HG03064 (cell line): ENCODE results near the gene TLCD3A.
"Not testable (repeated sequence)": the region's sequence is repeated elsewhere in the genome, so short reads cannot be mapped to it uniquely, and the experiment has no call there.

Experiments
- ATAC-seq: cut with Tn5 transposase; IDR thresholded peaks from one replicate; pipeline ENCODE4 v1.9.1; 2021; ENCODE audit warnings: low read depth; ENCODE audit not compliant: unreplicated experiment

The TLCD3A gene

DNA sequence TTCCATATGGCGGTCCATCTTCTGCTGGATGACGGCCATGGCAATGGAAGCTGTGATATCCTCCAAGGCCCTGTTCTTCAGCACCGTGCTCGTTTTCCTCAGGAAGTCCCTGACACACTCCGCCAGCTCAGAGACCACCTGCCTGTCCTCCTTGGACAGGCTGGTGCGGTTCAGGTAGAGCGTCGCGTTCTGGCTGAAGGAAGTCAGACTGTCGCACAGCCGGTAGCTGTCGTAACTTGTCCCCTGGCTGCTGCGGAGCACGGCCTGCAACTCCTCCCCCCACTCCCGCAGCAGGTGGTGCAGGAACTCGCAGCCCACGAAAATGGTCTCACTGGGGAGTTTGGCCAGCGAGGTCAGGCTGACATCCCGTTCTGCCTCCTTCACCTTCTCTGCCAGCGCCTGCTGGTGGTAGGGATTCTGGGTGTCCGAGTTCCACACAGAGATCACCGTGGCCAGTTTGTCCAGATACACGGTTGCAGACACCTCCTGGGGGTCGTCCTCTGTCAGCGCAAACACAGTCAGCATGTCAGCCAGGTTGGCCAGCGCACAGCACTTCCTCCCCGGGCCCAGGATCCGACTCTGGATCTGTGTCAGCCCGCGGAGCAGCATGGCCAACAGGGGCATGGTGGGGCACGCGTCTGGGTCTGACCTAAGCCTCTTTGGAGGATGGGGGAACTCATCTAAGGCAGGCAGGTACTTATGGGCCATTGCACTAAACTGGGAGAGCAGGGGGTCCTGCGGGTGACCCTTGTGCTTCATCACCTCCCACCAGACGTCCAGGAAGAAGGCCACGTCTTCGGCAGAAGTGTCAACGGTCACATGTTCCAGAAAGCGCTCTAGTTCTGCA is 14.6 kb downstream of the TLCD3A start:
- ATAC-seq, result no peak

DNA sequence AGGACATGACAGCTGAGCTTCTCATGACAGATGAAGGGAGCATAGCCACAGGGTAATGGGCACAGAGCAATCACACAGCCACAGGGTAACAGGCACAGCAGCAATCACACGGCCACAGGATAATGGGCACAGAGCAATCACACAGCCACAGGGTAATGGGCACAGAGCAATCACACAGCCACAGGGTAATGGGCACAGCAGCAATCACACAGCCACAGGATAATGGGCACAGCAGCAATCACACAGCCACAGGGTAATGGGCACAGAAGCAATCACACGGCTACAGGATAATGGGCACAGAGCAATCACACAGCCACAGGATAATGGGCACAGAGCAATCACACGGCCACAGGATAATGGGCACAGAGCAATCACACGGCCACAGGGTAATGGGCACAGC is 16.2 kb downstream of the TLCD3A start:
- not testable (repeated sequence) for ATAC-seq

DNA sequence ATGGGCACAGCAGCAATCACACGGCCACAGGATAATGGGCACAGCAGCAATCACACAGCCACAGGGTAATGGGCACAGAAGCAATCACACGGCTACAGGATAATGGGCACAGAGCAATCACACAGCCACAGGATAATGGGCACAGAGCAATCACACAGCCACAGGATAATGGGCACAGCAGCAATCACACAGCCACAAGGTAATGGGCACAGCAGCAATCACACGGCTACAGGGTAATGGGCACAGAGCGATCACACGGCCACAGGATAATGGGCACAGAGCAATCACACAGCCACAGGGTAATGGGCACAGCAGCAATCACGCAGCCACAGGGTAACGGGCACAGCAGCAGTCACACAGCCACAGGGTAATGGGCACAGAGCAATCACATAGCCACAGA is 17.0 kb downstream of the TLCD3A start:
- not testable (repeated sequence) for ATAC-seq

DNA sequence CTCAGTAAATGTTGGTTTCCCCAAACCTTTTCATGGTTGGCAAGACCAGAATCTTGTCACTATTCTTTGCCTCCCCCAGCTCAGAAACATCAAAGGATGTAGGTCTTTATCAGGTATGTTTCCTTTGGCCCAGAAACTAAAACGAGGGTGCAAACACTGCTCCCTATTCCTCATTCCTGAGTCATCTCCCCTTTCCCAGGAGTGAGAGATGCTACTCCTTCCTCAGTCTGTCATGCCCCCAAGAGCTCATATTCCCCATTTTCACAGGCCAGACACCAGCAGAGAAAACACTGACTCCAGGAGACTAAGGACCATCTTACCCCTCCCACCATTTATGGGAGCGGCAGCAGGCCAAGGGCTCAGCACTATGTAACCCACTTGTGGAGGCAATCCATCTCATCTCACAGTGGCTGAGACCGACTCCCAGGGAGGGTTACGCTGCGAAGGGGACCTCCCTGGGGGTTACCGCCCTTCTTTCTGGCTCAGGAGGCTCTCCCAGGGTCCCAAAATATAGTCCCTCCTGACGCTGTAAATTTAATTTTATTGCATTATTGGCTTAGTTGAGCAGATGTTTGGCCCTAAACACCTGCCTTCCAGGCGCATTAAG is 18.1 kb downstream of the TLCD3A start:
- no peak for ATAC-seq

DNA sequence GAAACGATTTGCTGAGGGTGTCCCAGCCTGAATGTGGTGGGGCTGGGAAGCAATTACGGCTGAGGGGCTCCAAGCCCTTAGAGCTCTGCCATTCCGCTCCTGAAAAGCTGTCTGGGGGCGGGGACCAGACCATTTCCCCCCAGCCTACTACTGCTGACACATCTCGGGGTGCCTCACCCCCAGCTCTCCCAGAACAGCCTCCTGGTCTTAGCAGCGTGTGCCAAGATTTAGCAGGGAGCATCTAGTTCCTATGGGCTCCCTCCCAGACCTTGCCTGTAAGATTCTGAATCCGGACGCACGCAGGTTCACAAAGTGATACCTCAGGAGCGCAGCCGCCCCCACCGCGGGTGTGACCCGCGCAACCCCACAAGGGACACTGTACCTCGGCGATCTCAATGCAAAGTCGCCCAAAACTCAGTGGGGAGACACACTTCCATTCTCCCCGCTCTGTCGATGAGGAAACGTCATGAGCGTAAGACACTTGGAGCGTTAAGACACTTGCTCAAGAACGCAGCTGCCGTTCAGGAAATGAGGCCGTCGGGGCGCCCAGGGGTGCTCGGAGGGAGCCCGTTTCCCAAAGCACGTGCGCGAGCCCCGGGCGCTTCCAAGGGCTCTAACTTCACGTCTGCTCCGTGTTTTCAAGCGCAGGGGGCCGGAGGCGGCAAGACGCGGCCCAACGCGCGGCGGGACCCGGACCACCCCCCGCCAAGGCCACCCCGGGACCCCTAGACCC is 19.0 kb downstream of the TLCD3A start:
- ATAC-seq, result peak; percentile 36

DNA sequence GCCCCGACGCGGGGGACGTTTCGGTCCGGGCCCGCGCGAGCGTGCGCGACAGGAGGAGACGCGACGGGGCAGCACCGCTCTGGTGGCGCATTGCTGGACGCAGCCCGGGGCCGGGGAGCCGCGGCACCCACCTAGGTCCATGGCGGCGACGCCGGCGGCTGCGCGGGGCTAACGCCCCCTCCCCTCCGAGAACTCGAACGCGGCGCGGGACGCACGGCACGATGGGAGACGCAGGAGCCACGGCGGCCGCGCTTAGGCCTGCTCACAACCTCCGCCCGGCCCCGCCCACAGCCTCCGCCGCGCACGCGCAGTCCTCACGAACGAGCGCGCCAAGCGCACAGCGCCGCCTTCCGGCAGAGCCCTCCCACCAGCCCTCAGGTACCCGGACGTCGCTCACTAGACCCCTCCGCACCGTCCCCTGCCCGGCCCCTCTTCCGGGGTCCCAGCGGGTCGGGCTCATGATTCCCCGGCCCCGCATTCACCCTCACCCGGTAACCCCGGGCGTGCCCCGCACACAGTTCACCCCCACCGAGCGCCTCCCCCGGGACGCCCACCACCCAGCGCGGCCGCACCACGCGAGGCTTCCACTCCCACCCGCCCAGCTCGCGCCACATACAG is 19.7 kb downstream of the TLCD3A start, which contains the start of gene GEMIN4:
Gene GEMIN4, minus strand, starts transcription at position 263 of the 618 bp plus-strand sequence. Its CDS starts 122 bp downstream, at position 141.
- peak; percentile 66 for ATAC-seq

DNA sequence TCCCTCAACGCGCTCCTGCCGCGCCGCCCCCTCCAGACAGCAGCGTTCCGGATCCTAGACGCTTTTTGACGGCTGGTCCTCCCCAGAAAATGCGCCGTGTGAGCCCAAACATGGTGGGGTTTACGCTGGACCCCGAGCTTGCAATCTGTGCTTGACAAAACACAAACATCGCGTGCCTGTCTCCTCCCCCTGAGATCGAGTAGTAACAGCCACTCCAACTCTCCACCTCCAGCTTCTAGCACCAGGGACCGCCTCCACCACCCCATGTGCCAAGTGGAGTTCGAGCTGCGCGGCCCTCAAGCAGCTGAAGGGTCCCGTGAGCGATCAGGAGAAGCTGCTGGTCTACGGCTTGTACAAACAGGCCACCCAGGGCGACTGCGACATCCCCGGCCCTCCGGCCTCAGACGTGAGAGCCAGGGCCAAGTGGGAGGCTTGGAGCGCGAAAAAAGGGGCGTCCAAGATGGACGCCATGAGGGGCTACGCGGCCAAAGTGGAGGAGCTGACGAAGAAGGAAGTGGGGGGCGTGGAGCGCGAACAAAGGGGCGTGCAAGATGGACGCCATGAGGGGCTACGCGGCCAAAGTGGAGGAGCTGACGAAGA is 20.3 kb downstream of the TLCD3A start:
- no peak for ATAC-seq

DNA sequence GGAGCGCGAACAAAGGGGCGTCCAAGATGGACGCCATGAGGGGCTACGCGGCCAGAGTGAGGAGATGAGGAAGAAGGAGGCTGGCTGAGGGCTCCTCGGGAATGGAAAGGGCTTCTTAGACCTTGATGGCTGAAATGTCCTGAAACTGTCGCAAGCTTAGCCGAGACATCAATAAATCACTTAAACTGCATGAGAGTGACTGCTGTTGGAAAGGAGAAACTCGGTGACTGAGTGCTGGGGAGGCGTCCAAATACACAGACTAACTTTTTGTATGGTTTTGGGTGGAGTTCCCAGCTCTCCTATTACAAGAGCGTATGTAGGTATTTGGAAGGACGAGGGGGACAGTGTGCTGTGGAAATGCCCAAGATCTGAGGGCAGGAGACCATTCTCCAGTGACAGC is 21.0 kb downstream of the TLCD3A start:
- ATAC-seq, result no peak

DNA sequence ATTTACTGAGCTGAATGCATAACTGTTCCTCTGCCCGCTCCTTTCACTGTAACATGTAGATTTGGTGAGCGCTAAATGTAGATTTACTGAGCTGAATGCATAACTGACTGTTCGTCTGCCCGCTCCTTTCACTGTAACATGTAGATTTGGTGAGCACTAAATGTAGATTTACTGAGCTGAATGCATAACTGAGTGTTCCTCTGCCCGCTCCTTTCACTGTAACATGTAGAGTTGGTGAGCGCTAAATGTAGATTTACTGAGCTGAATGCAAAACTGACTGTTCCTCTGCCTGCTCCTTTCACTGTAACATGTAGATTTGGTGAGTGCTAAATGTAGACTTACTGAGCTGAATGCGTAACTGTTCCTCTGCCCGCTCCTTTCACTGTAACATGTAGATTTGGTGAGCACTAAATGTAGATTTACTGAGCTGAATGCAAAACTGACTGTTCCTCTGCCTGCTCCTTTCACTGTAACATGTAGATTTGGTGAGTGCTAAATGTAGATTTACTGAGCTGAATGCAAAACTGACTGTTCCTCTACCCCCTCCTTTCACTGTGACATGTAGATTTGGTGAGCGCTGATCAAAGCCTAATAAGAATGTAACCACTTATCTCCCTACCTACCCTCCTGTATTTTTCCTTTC is 23.0 kb downstream of the TLCD3A start:
- ATAC-seq, result not testable (repeated sequence)

DNA sequence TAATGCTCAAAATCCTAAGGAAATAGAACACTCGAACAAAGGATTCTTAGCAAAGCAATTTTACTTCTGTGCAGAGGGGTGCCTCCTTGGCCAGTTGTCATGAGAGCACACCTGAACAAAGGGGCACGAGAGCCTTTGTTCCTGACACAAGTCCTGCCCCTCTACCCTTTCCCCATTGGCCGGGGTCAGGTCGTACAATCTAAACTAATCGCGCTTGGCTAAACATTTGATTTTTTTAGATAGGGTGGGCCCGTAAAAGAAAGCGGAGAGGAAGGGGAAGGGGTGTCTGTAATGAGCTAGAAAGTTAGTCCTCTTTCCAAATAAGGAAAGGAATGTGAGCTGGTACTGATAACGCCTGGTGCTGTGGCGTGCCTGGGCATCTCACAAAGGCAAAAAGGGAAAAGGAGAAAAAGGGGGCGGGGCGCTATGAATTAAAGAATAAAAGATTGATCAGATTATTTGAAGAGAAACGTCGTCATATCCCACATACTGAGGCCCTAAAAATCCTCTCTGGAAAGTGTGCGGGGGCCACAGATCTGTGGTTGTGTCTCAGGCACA is 23.7 kb downstream of the TLCD3A start:
- not testable (repeated sequence) for ATAC-seq

DNA sequence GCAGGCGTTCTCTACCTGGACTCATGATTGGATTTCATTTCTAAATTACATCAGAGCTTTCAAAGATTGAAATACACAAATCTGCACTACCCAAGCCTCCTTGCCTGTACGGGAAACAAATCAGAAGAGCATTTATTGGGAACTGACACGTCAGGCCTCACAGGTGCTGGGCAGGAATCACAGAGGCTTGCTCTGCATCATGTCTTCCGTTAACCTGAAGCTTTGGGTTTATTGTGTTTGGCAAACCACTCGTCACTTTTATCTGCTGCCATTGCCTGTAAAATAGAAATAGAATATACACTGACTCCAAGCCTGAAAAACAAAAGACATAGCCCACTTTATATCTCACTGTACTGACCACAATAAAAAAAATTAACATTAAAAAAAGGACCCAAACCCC is 27.6 kb downstream of the TLCD3A start:
- ATAC-seq, result no peak

DNA sequence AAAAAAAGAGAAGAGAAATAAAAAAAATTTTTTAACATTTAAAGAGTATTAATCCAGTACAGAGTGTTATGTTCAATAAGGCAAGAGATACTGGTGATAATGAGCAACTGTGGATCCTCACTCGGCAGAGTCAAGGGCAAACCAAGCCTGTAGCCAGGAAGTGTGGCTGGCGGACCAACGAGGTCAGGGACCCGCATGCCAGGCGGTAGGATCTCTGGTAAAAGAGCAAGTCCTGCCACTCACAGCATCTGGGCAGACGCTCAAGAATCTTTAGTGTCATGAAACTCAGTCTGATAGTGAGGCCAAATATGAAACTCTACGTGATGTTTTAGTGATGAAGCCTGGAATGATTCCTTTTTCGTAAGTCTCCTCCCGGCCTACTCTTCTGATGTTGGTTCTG is 28.0 kb downstream of the TLCD3A start:
- no peak for ATAC-seq

DNA sequence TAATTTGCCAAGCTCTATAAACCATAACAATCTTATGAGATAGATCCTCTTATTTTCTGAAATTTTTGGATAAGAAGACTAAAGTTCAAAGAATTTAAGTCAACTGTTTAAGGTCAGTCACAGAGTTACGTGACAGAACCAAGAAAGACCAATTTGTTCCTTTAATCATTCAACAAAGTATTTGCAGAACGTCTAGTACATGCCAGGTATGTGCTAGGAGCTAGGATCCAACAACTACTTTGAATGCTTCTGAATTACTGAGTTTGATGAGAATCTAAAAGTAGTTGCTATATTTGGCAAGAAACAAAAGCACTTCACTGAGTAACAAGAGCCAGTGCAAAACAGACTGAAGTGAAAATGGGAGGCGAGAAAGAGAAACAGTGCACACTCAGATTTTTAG is 34.7 kb downstream of the TLCD3A start:
- ATAC-seq, result no peak

DNA sequence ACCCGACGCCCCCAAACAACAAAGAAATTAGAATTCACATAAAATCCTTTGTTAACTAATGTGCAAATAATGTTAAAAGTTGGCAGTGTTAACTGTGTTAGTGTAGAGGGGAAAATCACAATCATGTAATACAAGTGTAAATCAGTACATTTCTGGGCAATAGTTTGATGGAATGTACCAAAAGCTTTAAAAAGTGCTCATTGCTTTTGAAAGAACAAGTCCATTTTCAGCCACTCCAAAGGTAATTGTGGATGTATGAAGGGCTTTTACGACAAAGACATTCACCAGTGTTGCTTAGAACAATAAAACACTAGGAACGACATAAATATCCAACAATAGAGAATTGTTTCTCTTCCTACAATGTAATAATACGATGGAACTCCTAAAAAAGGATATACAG is 40.6 kb downstream of the TLCD3A start:
- ATAC-seq, result no peak

DNA sequence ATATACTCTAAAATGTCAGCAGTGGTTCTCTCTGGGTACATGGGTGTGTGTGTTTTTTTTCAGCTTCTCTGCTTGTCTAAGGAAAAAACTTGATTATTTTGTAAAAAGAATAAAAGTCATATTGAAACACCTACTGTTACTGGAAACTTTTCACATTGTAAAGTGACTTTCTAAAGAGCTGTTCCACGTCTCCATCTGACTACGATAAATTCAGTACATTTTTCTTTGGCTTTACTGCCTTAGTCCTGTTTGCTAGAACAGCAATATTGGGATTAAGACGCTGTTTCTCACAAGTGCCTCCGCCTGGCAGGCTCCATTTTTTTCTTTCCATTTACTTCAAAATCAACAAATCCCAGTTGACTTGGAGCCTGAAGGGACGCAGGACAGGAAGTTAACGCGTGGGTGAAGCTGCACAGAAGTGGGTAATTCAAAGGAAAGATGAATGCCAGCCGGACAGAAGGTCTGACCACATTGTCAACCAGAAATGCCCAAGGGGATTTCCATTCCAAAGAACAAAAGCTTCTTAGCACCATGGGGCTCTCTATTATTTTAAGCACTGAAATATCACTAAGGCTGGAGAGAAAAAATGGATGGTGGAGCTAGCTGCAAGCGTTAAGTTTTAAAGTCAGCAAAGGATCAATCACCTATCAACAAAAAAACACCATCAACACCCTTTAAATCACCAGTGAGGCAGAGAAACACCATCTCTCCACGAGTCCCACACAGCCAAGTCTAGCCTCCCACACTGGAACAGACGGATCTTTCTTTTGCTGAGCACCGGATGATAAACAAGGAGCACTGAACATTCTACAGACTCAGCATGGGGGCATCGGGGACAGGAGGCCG is 41.3 kb downstream of the TLCD3A start:
- no peak for ATAC-seq

DNA sequence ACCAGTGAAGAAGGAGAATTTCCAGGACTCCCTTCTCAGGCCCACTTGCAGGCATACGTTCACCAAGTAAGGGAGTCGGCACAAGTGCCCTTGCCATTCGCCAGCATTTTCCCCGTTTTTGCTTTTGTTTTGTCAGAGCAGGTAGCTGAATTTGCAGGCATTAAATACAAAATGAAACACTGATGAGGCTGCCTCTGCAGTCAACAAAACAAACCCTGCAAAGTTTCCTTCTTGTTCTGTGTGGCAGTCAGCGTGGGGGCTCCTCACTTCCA is 41.9 kb downstream of the TLCD3A start:
- ATAC-seq, result no peak

DNA sequence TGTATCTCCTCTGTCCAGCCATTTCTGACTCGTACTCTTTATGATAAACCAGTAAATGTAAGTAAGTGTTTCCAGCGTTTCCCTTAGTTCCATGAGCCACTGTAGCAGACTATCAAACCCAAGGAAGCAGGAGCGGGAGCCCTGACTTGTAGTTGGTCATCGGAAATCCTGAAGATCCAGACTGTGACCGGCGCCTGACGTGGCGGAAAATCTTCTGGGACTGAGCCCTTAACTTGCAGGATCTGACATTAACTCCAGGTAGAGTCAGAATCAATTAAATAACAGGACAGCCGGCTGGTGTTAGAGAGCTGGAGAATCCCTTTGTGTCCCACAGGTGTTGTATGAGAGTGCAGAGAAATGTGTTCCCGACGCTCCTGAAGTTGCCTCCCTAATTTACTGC is 45.7 kb downstream of the TLCD3A start:
- no peak for ATAC-seq

DNA sequence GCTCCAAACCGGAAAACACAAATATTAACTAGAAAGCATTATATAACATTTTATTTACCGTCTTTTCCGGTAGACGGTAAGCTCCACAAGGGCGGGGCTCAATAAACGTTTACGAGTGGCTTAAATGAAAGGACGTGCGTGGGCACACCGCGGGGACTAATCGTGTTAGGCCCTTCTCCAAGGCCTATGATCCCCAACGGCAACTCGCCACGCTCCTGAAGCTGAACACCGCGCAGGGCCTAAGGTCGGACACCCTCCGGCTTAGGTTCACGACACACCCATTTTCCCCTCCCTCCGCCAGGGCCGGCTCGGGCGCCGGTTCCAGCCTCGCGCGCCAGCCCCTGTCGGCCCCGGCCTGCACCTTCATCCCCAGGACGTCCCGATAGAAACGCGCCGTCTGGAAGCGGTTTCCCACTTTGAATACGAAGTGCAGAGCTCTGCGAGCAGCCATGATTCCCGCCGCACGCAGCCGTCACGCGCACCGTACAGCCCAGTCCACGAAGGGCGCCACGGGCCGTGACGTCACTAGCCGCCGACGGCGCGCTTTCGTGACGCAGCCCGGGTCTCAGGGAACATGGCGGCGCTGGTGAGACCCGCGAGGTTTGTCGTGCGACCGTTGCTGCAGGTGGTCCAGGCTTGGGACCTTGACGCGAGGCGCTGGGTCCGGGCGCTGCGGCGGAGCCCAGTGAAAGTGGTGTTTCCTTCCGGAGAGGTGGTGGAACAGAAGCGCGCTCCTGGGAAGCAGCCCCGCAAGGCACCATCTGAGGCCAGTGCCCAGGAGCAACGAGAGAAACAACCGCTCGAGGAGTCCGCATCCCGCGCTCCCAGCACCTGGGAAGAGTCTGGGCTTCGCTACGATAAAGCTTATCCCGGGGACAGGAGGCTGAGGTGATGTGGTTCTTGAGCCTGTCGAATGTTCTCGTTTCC is 49.7 kb downstream of the TLCD3A start, which contains the start of the genes GLOD4 and MRM3:
Gene GLOD4, minus strand, starts transcription at position 476 of the 927 bp plus-strand sequence. Its CDS starts 25 bp downstream, at position 451.
Gene MRM3, plus strand, starts transcription at position 549 of the 927 bp plus-strand sequence. Its CDS starts 26 bp downstream, at position 575.
- ATAC-seq, result peak; percentile 65
